IMR-90 (cell line): ENCODE results near the gene MRPS18A. TPM values are rescaled to one million over a fixed set of nuclear protein-coding genes. Genes with fewer than 3 reads are reported as not detected.

Experiments used
- ATAC-seq: fragments of 200-7000 bp; cut with Tn5 transposase; 2 replicates; pipeline ENCODE4 v1.9.1; 2020; ENCODE audit warnings: low read depth, mild to moderate bottlenecking, moderate library complexity
- BruUV-seq: library from RNA; stranded (reverse); fragments of 400-500 nt; replicated peaks from 2 replicates; lab custom pipeline; 2021; lab: Mats Ljungman, UMichigan
- CTCF ChIA-PET: fragments of 300-600 bp; formaldehyde crosslinking; extraction: SDS; loops from one replicate; lab custom pipeline; 2021; ENCODE audit warnings: antibody characterized with exemption; lab: Yijun Ruan, JAX
- POLR2A ChIA-PET: fragments of 300-600 bp; sonication (Branson Sonifier 250); formaldehyde crosslinking; loops from one replicate; lab custom pipeline; 2022; ENCODE audit warnings: antibody characterized with exemption; ENCODE audit not compliant: unreplicated experiment; lab: Charles Lee
- DNase-seq: peaks from one replicate; pipeline ENCODE4 v3.0.0; 2013
- H2AFZ ChIP-seq: replicated peaks from 2 replicates; pipeline ENCODE3; 2013; ENCODE audit warnings: low read length, mild to moderate bottlenecking; ENCODE audit not compliant: poor library complexity
- H2AK5ac ChIP-seq: 2 replicates; pipeline ENCODE4 v1.6.1; 2013; ENCODE audit warnings: low read depth, low read length, inconsistent platforms
- H2AK9ac ChIP-seq: replicated peaks from 2 replicates; pipeline ENCODE3; 2013; ENCODE audit warnings: mild to moderate bottlenecking, low read depth, low read length, moderate library complexity; ENCODE audit not compliant: poor library complexity
- H2BK120ac ChIP-seq: 2 replicates; pipeline ENCODE4 v1.6.1; 2013; ENCODE audit warnings: low read depth, low read length, inconsistent platforms
- H2BK15ac ChIP-seq: 3 replicates; pipeline ENCODE4 v1.6.1; 2013; ENCODE audit warnings: low read depth, low read length, inconsistent platforms
- H2BK20ac ChIP-seq: 2 replicates; pipeline ENCODE4 v1.6.1; 2013; ENCODE audit warnings: low read depth, mild to moderate bottlenecking, inconsistent platforms, low read length, moderate library complexity
- H2BK5ac ChIP-seq: 2 replicates; pipeline ENCODE4 v1.6.1; 2013; ENCODE audit warnings: mild to moderate bottlenecking, low read depth, low read length, inconsistent platforms; ENCODE audit not compliant: poor library complexity, severe bottlenecking
- H3K14ac ChIP-seq: replicated peaks from 2 replicates; pipeline ENCODE4 v1.6.1; 2013; ENCODE audit warnings: low read depth, low read length, inconsistent platforms
- H3K18ac ChIP-seq: 2 replicates; pipeline ENCODE4 v1.6.1; 2013; ENCODE audit warnings: low read depth, low read length, control low read depth
- H3K23ac ChIP-seq: 2 replicates; pipeline ENCODE4 v1.6.1; 2013; ENCODE audit warnings: low read depth, low read length, inconsistent platforms
- H3K27ac ChIP-seq: 2 replicates; pipeline ENCODE4 v1.5.1; 2013; ENCODE audit warnings: mild to moderate bottlenecking, control low read depth, low read length; ENCODE audit not compliant: insufficient read depth
- H3K27me3 ChIP-seq: 2 replicates; pipeline ENCODE4 v1.6.1; 2013; ENCODE audit warnings: low read length; ENCODE audit not compliant: control insufficient read depth, insufficient read depth
- H3K36me3 ChIP-seq: 2 replicates; pipeline ENCODE4 v1.6.1; 2013; ENCODE audit warnings: low read length, mixed read lengths; ENCODE audit not compliant: control insufficient read depth, insufficient read depth
- H3K4ac ChIP-seq: 2 replicates; pipeline ENCODE4 v1.6.1; 2013; ENCODE audit warnings: low read depth, low read length, inconsistent platforms
- H3K4me1 ChIP-seq: 2 replicates; pipeline ENCODE4 v1.6.1; 2013; ENCODE audit warnings: low read length, mixed read lengths; ENCODE audit not compliant: control insufficient read depth, insufficient read depth
- H3K4me2 ChIP-seq: 2 replicates; pipeline ENCODE4 v1.6.1; 2013; ENCODE audit warnings: low read depth, mild to moderate bottlenecking, control low read depth, low read length, moderate library complexity
- H3K4me3 ChIP-seq: 2 replicates; pipeline ENCODE4 v1.5.1; 2013; ENCODE audit warnings: low read depth, mild to moderate bottlenecking, control low read depth, low read length, moderate library complexity; ENCODE audit not compliant: insufficient read depth
- H3K56ac ChIP-seq: 2 replicates; pipeline ENCODE4 v1.6.1; 2013; ENCODE audit warnings: low read length, inconsistent platforms; ENCODE audit not compliant: insufficient read depth; ENCODE audit errors: extremely low read depth
- H3K79me1 ChIP-seq, 2 experiments: 2 replicates each; pipeline ENCODE4 v1.6.1; 2013; ENCODE audit warnings: low read length in 2 of 2, inconsistent platforms in 1 of 2, low read depth in 1 of 2
- H3K9ac ChIP-seq: 2 replicates; pipeline ENCODE4 v1.6.1; 2013; ENCODE audit warnings: low read depth, low read length, control low read depth
- H3K9me1 ChIP-seq: 2 replicates; pipeline ENCODE4 v1.6.1; 2013; ENCODE audit warnings: low read length, inconsistent platforms; ENCODE audit not compliant: insufficient read depth
- H3K9me3 ChIP-seq: 2 replicates; pipeline ENCODE4 v1.6.1; 2013; ENCODE audit warnings: low read length; ENCODE audit not compliant: control insufficient read depth, insufficient read depth
- H4K20me1 ChIP-seq: 2 replicates; pipeline ENCODE4 v1.6.1; 2013; ENCODE audit warnings: low read length, inconsistent platforms; ENCODE audit not compliant: insufficient read depth
- H4K5ac ChIP-seq: 2 replicates; pipeline ENCODE4 v1.6.1; 2013; ENCODE audit warnings: mild to moderate bottlenecking, low read depth, low read length, control low read depth
- H4K8ac ChIP-seq, 2 experiments: 2 replicates each; pipeline ENCODE4 v1.6.1; 2013; ENCODE audit warnings: low read depth in 2 of 2, low read length in 2 of 2, control low read depth in 1 of 2, inconsistent platforms in 1 of 2
- H4K91ac ChIP-seq: 2 replicates; pipeline ENCODE4 v1.6.1; 2013; ENCODE audit warnings: low read depth, low read length, inconsistent platforms; ENCODE audit not compliant: insufficient read depth
- USF2 ChIP-seq: fragments of 150-350 bp; IDR thresholded peaks from 2 replicates; pipeline ENCODE4 v1.6.1; 2017; ENCODE audit warnings: mild to moderate bottlenecking, antibody characterized with exemption, low read length, low read depth
- WGBS, 2 experiments: methylation state at CpG; one replicate each; pipeline versions ENCODE4 v1.1.5 to v1.1.7; 2013; ENCODE audit warnings: missing lambda C conversion rate in 2 of 2; ENCODE audit not compliant: insufficient read length in 1 of 2; ENCODE audit errors: extremely low coverage in 2 of 2; 5-methylcytosine and 5-hydroxymethylcytosine counted together
- dilution Hi-C: fragments of 300-500 bp; cut with HindIII; formaldehyde crosslinking; loops from one replicate; pipeline ENCODE4 v1.14.3; 2018; ENCODE audit warnings: low sequenced_read_pairs; ENCODE audit not compliant: unreplicated experiment
- in situ Hi-C: fragments of 300-500 bp; cut with MboI; formaldehyde crosslinking; loops from 3 replicates; pipeline ENCODE4 v1.14.3; 2019; ENCODE audit warnings: low sequenced_read_pairs, inconsistent platforms, mixed read lengths
- intact Hi-C: fragments of 100-400 bp; cut with micrococcal nuclease; formaldehyde crosslinking; loops from 2 replicates; pipeline ENCODE4 v1.10.0; 2022
- polyA plus RNA-seq, 3 experiments: library from polyadenylated mRNA; depleted of rRNA; stranded (reverse); fragments of >200 nt; gene quantifications; 2 replicates each; pipeline ENCODE4 v1.2.3, GENCODE V29; 2012; ENCODE audit warnings: low replicate concordance in 1 of 3
- total RNA-seq: library from RNA; depleted of rRNA; stranded (reverse); fragments of >200 nt; gene quantifications from 2 replicates; pipeline ENCODE4 v1.2.3, GENCODE V29; 2012

MRPS18A gene
- total and polyA plus RNA-seq, 2 of the 4 experiments (the other 2 are of a cell fraction), result 47.0 to 56.6 TPM

- Histone ChIP-seq H3K18ac (no peak overlapping the region; the same call in 1 of the 2 replicates), H2AFZ (peak overlapping the region; percentile 89), H2AK9ac (peak overlapping the region; percentile 47), H3K4me3 (peak overlapping the region; percentile 82), H3K9me3 (no peaks in the 10 kb centered on the region), H3K23ac (peak overlapping the region; percentile 20; the same call in 1 of the 2 replicates), H4K5ac (peak overlapping the region; percentile 41), H3K4me2 (peak overlapping the region; percentile 70), H4K8ac (peak overlapping the region; percentile 92 to 93), H2BK20ac (no peak overlapping the region), H4K20me1 (peaks cover 19% of the 10 kb centered on the region), H3K9me1 (peaks cover 13% of the 10 kb centered on the region), H3K27me3 (no peaks in the 10 kb centered on the region), H3K4ac (peak overlapping the region; percentile 51), H2BK120ac (no peak overlapping the region), H3K14ac (peak overlapping the region; percentile 18), H2BK5ac (peak overlapping the region; percentile 19), H2BK15ac (no peak overlapping the region), H2AK5ac (peak overlapping the region; percentile 41; the same call in 1 of the 2 replicates), H4K91ac (peak overlapping the region; percentile 59; the same call in 1 of the 2 replicates), H3K56ac (peak overlapping the region; percentile 74), H3K9ac (peak overlapping the region; percentile 76), H3K36me3 (peaks cover 4% of the 10 kb centered on the region; the same call in 1 of the 2 replicates), H3K4me1 (peaks cover 2% of the 10 kb centered on the region; the same call in 1 of the 2 replicates), H3K79me1 (peaks cover 39 to 62% of the 10 kb centered on the region in 2 experiments; a peak in 3 of 4 replicates), H3K27ac (peak overlapping the region; percentile 75)
- CTCF ChIA-PET, result no interaction called here
- DNase-seq (no peak), ATAC-seq (peak; percentile 40)
- TSS peak; percentile 45 for BruUV-seq
- POLR2A ChIA-PET, result no interaction called here
- in situ Hi-C loops (no loop called here), dilution Hi-C loops (no loop called here), intact Hi-C loops (loop anchor here (5.0 kb wide), 1 partner anchor 85 kb away; the partner anchor contains the start of gene VEGFA)
- no peak for TF ChIP-seq USF2
- whole genome bisulfite sequencing, 2 experiments, result 0% methylated on average over 3 of the region's 10 CpGs; no CpG with 5 or more reads in 1 of the 2 experiments
Measured at GRCh38 chr6:43687079-43687436, 533 bp downstream of the MRPS18A start.
